Stimulated activated naive CD8-positive, alpha-beta T cell treated with anti-CD3 and anti-CD28 coated beads, Interleukin-15, Interleukin-2, amounts not matched to agents 100 U/mL and 50 U/mL, for 24 hours (primary cell): Measurements from ENCODE around the gene GPR141.

ENCODE experiments used
- ATAC-seq: fragments of 150-1000 bp; cut with Tn5 transposase; one replicate; pipeline ENCODE4 v1.10.0; 2021
- DNase-seq: peaks from one replicate; pipeline ENCODE4 v3.0.0; 2021

GPR141 gene

DNA sequence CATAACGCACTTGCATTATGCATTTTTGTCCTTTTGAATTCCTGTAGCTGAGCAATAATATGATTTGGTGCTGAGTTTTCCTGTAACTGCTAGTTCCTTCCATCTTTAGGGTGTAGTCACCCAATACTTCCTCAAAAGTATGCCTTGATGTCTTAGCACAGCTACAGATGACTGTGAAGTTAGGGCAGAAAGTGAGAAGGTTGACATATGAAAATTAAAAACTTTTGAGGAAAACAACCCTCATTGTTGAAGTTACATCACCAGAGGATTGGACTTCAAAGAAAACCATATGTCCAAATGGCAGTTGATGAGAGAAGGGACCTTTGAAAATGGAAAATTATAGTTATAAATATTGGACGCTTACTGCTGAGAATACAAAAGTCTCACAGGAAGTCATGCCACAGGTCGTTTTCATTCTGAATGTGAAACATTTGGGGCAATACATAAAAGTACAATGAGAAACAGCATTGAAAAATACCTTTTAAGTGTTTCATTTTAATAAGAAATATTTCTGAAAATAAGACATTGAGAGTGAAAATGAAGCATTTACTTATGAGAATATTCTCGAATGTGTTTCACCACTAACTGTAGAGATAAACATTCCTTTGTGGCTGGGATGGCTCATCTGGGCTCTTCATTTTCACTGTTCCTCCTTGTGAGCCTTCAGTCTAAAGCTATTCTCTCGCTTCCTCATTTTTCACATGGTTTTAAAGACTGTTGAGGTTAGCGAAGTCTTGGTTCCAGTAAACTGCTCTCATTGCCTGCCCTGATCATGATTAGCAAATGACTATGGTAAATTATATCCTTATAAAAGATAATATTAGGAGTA is 103.4 kb downstream of the GPR141 start:
- ATAC-seq (peak; percentile 44), DNase-seq (no peak)
